Measurements from ENCODE around the gene AUTS2.

AUTS2 gene

GRCh38 chr7:70681469-70682350, 1083.4 kb downstream of the AUTS2 start:
- H3K27me3 Mint-ChIP-seq, result no peaks in the 10 kb centered on the region
- no peak overlapping the region for H3K27ac Mint-ChIP-seq
- peaks cover 2 to 6% of the 10 kb centered on the region in 2 donors for H3K36me3 Mint-ChIP-seq
- DNase-seq (peak; percentile 11), ATAC-seq (replicated peaks) (peak; percentile 75 to 85)
- H3K4me3 Mint-ChIP-seq, result no peak overlapping the region
- H3K4me1 Mint-ChIP-seq, result peaks cover 0 to 9% of the 10 kb centered on the region in 2 donors
- no peaks in the 10 kb centered on the region for H3K9me3 Mint-ChIP-seq

DNA sequence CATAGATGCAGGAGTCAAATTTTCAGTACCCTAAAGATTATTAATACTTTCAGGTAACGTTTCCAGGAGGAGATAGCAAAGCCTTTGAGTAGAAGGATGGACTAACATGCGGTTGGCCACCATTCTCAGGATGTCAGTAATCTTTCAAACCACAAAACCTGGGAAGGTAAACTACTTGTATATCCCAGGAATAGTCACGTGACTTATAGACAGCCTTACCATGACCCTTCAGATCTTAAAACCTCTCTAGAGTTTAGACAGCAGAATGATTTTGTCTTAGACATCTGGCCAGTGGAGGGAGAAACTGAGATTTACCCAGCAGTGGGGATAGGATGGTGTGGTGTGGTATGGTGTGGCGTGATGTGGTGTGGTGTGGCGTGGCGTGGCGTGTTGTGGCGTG, 1085.9 kb downstream of the AUTS2 start:
- no peak for DNase-seq
- Mint-ChIP-seq H3K36me3 (peaks cover 0 to 2% of the 10 kb centered on the region in 2 donors), H3K27me3 (no peaks in the 10 kb centered on the region), H3K9me3 (no peaks in the 10 kb centered on the region), H3K4me1 (peaks cover 0 to 6% of the 10 kb centered on the region in 2 donors), H3K27ac (no peak overlapping the region), H3K4me3 (no peak overlapping the region)
- no peak for ATAC-seq (replicated peaks)

DNA sequence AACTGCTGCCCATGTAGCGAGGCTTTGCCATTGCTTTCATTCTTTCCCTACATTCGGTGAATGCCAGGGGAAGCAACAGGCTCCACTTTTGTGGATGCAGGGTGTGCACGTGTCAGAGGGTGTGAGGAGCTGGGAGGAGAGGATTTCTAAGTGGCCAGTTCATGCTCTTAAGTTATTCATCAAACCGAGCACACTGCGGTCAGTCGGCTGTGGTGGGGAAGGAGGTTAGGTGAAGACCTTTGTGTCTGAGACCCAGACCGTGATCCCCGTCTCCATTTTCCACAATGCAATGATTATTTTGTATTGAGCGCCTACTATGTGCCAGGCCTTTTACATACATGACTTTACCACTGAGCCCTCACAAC, 1095.0 kb downstream of the AUTS2 start:
- no peak for ATAC-seq (replicated peaks)
- peaks cover 10 to 20% of the 10 kb centered on the region in 2 donors for H3K27me3 Mint-ChIP-seq
- peak overlapping the region; percentile 80 for H3K27ac Mint-ChIP-seq

DNA sequence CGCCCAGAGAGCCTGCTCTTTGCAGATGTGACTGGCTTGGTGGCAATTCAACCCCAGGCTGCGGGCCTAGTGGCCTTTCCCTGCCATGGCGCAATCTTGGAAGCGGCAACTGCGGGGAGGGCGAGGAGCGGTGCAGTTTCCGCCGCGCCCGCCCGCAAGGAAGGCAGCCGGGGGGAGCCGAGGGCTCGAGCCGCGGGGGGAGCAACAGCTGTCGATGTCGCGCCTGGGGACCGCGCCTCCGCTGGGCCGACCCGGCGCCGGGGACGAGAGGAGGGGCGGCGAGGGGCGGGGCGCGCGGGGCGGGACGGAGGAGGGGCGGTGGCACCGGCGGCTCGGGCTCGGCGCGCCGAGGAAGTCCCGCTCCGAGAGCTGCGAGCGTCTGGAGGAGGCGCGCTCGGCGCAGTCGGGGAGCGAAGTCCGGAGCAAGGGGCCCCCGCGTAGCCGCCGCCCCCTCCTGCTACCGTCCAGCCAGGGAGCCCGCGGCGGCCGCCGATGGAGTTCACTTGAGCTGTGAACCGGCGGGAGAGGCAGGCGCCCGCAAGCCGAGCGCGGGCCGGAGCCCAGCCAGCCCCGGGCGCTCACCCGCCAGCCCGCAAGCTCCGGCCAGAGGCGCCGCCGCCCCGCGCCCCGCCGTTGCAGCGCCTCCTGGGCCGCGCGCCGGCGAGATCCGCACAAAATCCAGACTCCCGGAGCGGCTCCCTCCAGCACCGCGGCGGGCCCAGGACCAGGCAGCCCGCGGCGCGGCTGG, 1095.6 kb downstream of the AUTS2 start:
- DNase-seq, result peak; percentile 30
- peaks cover 10 to 20% of the 10 kb centered on the region in 2 donors for H3K27me3 Mint-ChIP-seq
- no peak overlapping the region for H3K27ac Mint-ChIP-seq
- ATAC-seq (replicated peaks), result peak; percentile 63 to 79
- H3K36me3 Mint-ChIP-seq, result peaks cover 0 to 2% of the 10 kb centered on the region in 2 donors
- peak overlapping the region; percentile 78 to 92 for H3K4me3 Mint-ChIP-seq
- no peaks in the 10 kb centered on the region for H3K9me3 Mint-ChIP-seq
- peaks cover 0 to 6% of the 10 kb centered on the region in 2 donors for H3K4me1 Mint-ChIP-seq

More for the DNA sequence above, 1095.0 kb downstream of the AUTS2 start:
- Mint-ChIP-seq H3K9me3 (no peaks in the 10 kb centered on the region), H3K4me3 (peak overlapping the region; percentile 78 to 82), H3K4me1 (peaks cover 0 to 6% of the 10 kb centered on the region in 2 donors), H3K36me3 (peaks cover 0 to 2% of the 10 kb centered on the region in 2 donors)
- no peak for DNase-seq

DNA sequence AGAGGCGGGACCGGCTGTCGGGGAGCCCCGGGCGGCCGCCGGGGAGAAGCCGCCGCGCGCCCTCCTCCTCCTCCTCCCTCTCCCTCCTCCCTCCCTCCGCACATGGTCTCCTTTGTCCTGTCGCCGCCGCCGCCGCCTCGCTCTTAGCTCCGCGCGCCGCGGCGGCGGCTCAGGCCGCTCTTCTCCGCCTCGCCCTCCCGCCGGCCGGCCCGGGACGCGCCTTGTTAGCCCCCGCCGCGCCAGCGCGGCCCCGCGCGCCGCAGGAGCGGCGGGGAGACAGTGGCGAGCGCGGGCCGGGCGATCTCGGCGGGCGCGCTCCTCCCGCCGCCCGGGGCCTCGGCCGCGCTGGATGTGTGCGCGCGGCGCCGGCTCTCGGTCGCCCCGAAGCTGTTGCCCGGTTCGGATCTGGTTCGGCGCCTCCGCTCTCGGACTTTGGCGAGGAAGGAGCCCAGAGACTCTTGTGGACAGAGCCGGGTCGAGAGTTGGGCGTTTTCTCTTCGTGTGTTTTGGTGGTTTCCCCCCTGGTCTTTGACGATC, 1096.2 kb downstream of the AUTS2 start:
- Mint-ChIP-seq H3K4me3 (peak overlapping the region; percentile 89 to 92), H3K27ac (peak overlapping the region; percentile 88), H3K36me3 (peaks cover 0 to 2% of the 10 kb centered on the region in 2 donors), H3K27me3 (peaks cover 10 to 20% of the 10 kb centered on the region in 2 donors), H3K4me1 (peaks cover 0 to 6% of the 10 kb centered on the region in 2 donors), H3K9me3 (no peaks in the 10 kb centered on the region)
- ATAC-seq (replicated peaks), result peak; percentile 48
- peak; percentile 8 for DNase-seq

GRCh38 chr7:70694971-70695794, 1096.9 kb downstream of the AUTS2 start:
- H3K4me3 Mint-ChIP-seq, result peak overlapping the region; percentile 89 to 92
- H3K27me3 Mint-ChIP-seq, result peaks cover 10 to 20% of the 10 kb centered on the region in 2 donors
- H3K36me3 Mint-ChIP-seq, result peaks cover 0 to 2% of the 10 kb centered on the region in 2 donors
- ATAC-seq (replicated peaks) (peak in 1 of 2 donors; percentile 23), DNase-seq (peak; percentile 6)
- peaks cover 0 to 6% of the 10 kb centered on the region in 2 donors for H3K4me1 Mint-ChIP-seq
- peak overlapping the region; percentile 88 for H3K27ac Mint-ChIP-seq
- H3K9me3 Mint-ChIP-seq, result no peaks in the 10 kb centered on the region

- ATAC-seq (replicated peaks) (peak in 1 of 2 donors; percentile 35), DNase-seq (no peak)
- peak overlapping the region; percentile 89 to 92 for H3K4me3 Mint-ChIP-seq
- H3K4me1 Mint-ChIP-seq, result peaks cover 0 to 6% of the 10 kb centered on the region in 2 donors
- peak overlapping the region; percentile 77 for H3K27ac Mint-ChIP-seq
- H3K36me3 Mint-ChIP-seq, result peaks cover 0 to 2% of the 10 kb centered on the region in 2 donors
- H3K27me3 Mint-ChIP-seq, result peaks cover 10 to 20% of the 10 kb centered on the region in 2 donors
- H3K9me3 Mint-ChIP-seq, result no peaks in the 10 kb centered on the region
These were observed 1097.5 kb downstream of the AUTS2 start for GRCh38 chr7:70695795-70696083.

DNA sequence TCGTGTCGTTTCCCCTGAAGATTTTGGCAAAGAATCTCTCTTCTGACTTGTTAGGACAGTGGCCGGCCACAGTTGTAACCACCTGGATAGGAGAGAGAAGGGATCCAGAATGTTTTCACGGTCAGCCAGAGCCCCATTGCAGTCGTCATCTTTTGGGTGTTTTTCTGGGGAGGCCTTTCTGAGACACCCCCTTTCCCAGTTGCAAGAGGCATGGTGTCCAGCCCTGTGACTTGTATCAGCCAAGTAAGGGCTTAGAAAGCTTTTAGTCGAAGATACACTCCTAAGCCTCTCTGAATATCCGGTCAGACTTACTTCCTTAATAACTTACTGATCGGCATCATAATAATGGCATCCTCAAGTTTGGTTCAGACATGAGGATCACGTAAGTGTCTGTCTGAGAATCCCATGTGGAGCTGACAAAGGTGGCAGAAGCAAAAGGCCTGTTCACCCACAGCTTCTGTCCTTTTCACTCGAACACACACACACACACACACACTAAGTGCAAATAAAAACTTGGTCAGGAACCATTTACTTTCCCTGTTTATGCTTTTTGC, 1098.0 kb downstream of the AUTS2 start:
- DNase-seq (no peak), ATAC-seq (replicated peaks) (no peak)
- peaks cover 0 to 2% of the 10 kb centered on the region in 2 donors for H3K36me3 Mint-ChIP-seq
- H3K27me3 Mint-ChIP-seq, result peaks cover 10 to 20% of the 10 kb centered on the region in 2 donors
- H3K4me3 Mint-ChIP-seq, result peak overlapping the region in 1 of 2 donors; percentile 92
- H3K4me1 Mint-ChIP-seq, result peaks cover 0 to 6% of the 10 kb centered on the region in 2 donors
- H3K27ac Mint-ChIP-seq, result no peak overlapping the region
- H3K9me3 Mint-ChIP-seq, result no peaks in the 10 kb centered on the region

DNA sequence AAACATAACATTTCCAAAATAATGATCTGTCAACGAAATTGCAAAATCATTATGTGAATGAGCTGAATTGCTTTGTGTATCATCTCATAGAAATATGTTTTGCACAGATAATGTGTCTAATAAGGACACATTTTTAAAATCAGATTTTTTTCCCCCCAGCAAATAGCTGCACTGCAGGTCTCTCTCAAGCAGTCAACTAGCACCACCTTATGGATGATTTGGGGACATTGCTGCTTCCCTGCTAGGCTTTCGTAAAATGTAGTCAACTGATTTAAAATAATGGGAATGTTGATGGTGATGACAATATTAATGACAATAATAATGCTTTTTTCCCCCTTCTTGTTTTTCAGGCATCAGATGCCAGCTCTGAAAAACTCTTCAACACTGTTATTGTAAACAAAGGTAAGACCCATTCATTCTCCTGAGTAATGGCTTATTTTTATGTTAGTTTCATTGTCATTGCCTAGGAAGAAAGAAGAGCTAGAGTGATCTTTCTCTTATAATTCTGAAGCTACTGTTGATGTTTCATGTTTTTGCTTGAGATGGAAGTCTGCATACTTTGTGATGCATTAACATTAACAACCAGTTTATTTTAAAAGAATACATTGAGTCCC, 1100.1 kb downstream of the AUTS2 start:
- peaks cover 6 to 14% of the 10 kb centered on the region in 2 donors for H3K27me3 Mint-ChIP-seq
- H3K27ac Mint-ChIP-seq, result no peak overlapping the region
- no peaks in the 10 kb centered on the region for H3K9me3 Mint-ChIP-seq
- H3K4me1 Mint-ChIP-seq, result peaks cover 0 to 6% of the 10 kb centered on the region in 2 donors
- ATAC-seq (replicated peaks) (peak; percentile 30 to 40), DNase-seq (peak; percentile 15)
- no peak overlapping the region for H3K4me3 Mint-ChIP-seq
- peaks cover 0 to 2% of the 10 kb centered on the region in 2 donors for H3K36me3 Mint-ChIP-seq

GRCh38 chr7:70699271-70699670, 1101.0 kb downstream of the AUTS2 start:
- Mint-ChIP-seq H3K27me3 (peaks cover 4 to 12% of the 10 kb centered on the region in 2 donors), H3K36me3 (peaks cover 0 to 2% of the 10 kb centered on the region in 2 donors), H3K4me1 (peaks cover 0 to 6% of the 10 kb centered on the region in 2 donors), H3K9me3 (no peaks in the 10 kb centered on the region), H3K4me3 (no peak overlapping the region), H3K27ac (no peak overlapping the region)
- DNase-seq (no peak), ATAC-seq (replicated peaks) (no peak)

DNA sequence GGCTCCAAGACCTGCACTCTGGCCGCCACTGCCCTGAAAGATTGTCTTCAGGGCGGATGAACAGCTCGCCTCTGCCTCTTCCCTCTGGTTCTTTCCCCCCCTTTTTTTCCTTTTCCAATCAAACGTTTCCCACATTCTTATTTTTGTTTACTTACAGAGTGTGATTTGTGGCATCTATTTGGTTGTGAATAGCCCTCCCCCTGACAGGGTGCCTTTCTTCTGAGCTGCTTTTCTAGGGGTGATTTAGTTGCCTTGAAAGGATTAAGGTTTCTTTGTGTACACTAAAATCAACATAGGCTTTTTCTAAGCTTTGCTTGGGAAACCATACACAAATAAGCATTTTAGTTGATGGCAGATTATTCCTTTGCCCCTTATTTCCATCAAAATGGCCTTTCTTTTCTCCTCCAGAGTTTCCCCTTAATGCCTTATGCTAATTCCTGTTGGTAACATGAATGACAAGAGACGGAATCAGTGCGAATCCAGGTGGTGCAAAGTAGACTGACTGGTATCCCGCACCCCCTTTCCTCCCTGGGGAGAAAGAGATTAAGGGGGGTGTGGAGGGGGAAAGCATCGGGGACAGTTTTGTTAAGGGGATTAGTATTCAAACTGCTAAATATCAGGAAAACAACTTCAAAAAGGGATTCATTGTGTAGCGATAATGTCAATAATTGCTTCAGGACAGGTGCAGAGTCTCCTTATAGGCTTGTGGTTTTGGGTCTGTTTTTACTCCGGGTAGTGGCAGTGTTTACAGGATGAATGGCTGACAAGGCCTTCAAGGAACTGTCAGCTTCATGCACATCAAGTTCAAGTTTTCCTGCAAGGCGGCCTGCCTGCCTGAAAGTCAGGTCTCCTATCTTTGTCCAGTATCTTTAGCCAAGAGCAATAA, 1102.0 kb downstream of the AUTS2 start:
- ATAC-seq (replicated peaks), result no peak
- DNase-seq, result no peak
- Mint-ChIP-seq H3K4me1 (peaks cover 0 to 6% of the 10 kb centered on the region in 2 donors), H3K4me3 (no peak overlapping the region), H3K9me3 (no peaks in the 10 kb centered on the region), H3K27ac (no peak overlapping the region), H3K36me3 (peaks cover 0 to 2% of the 10 kb centered on the region in 2 donors), H3K27me3 (peaks cover 4 to 12% of the 10 kb centered on the region in 2 donors)

GRCh38 chr7:70700941-70701425, 1102.7 kb downstream of the AUTS2 start:
- H3K27ac Mint-ChIP-seq, result no peak overlapping the region
- DNase-seq (no peak), ATAC-seq (replicated peaks) (no peak)
- H3K9me3 Mint-ChIP-seq, result no peaks in the 10 kb centered on the region
- peaks cover 0 to 5% of the 10 kb centered on the region in 2 donors for H3K27me3 Mint-ChIP-seq
- H3K36me3 Mint-ChIP-seq, result no peaks in the 10 kb centered on the region
- peaks cover 0 to under 1% of the 10 kb centered on the region in 2 donors for H3K4me1 Mint-ChIP-seq
- no peak overlapping the region for H3K4me3 Mint-ChIP-seq
